ENCODE data around the gene GABRG3.

The GABRG3 gene

DNA sequence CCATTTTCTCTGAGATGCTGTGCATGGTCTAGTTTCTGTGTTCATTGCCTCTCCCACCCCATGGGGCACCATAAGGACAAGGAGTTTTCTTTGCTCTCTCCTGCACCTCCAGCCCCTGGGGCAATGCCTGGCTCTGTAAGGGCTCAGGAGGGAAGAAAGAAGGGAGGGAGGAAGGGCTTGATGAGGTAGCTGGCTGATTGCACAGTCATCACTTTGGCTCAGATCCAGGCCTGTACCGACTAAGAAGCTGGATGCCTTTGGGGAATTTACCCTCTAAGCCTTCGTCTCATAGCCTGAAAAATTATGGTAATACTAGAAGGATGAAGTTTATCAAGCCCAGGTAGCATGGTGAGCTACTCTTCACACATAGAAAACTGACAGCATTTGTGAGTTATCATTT is 382.9 kb downstream of the GABRG3 start:
- Histone ChIP-seq H3K9me2 (replicated peaks; ENCODE audit: insufficient read depth, low read length) (no peaks in the 10 kb centered on the region), H3K27ac (ENCODE audit: low read depth, low read length) (no peak overlapping the region), H3F3A (ENCODE audit: insufficient read depth) (no peaks in the 10 kb centered on the region), H3K4me2 (ENCODE audit: low read depth, low read length, poor library complexity, severe bottlenecking) (no peak overlapping the region), H3K79me2 (ENCODE audit: insufficient read depth, low read length) (no peaks in the 10 kb centered on the region), H3K27me3 (ENCODE audit: low read length) (no peaks in the 10 kb centered on the region), H3K4me3 (ENCODE audit: insufficient read depth, low read length, poor library complexity, severe bottlenecking) (no peak overlapping the region), H4K20me1 (ENCODE audit: low read depth, low read length) (no peaks in the 10 kb centered on the region), H2AFZ (ENCODE audit: low read depth, low read length, severe bottlenecking) (no peak overlapping the region), H3K36me3 (ENCODE audit: low read length) (no peaks in the 10 kb centered on the region), H3K9ac (ENCODE audit: low read length) (no peak overlapping the region), H3K9me3 (ENCODE audit: insufficient read depth, low read length) (peaks cover 8% of the 10 kb centered on the region; the same call in 1 of the 2 replicates)
- TF ChIP-seq EZH2phosphoT487 (conservative IDR thresholded peaks at IDR 0.05; ENCODE audit: low read length) (no peak), CTCF (IDR thresholded peaks at IDR 0.05; ENCODE audit: insufficient read depth, low read length, poor library complexity, severe bottlenecking) (no peak)

GRCh38 chr15:27358751-27359434 is 387.9 kb downstream of the GABRG3 start:
- Histone ChIP-seq H3K79me2 (ENCODE audit: insufficient read depth, low read length) (no peaks in the 10 kb centered on the region), H3K9ac (ENCODE audit: low read length) (no peak overlapping the region), H3K36me3 (ENCODE audit: low read length) (no peaks in the 10 kb centered on the region), H3K4me3 (ENCODE audit: insufficient read depth, low read length, poor library complexity, severe bottlenecking) (no peak overlapping the region), H4K20me1 (ENCODE audit: low read depth, low read length) (no peaks in the 10 kb centered on the region), H2AFZ (ENCODE audit: low read depth, low read length, severe bottlenecking) (no peak overlapping the region), H3K4me2 (ENCODE audit: low read depth, low read length, poor library complexity, severe bottlenecking) (no peak overlapping the region), H3F3A (ENCODE audit: insufficient read depth) (no peaks in the 10 kb centered on the region), H3K9me3 (ENCODE audit: insufficient read depth, low read length) (no peaks in the 10 kb centered on the region), H3K27me3 (ENCODE audit: low read length) (no peaks in the 10 kb centered on the region), H3K27ac (ENCODE audit: low read depth, low read length) (no peak overlapping the region), H3K9me2 (replicated peaks; ENCODE audit: insufficient read depth, low read length) (no peaks in the 10 kb centered on the region)
- TF ChIP-seq CTCF (IDR thresholded peaks at IDR 0.05; ENCODE audit: insufficient read depth, low read length, poor library complexity, severe bottlenecking) (peak; percentile 88), EZH2phosphoT487 (conservative IDR thresholded peaks at IDR 0.05; ENCODE audit: low read length) (no peak)

DNA sequence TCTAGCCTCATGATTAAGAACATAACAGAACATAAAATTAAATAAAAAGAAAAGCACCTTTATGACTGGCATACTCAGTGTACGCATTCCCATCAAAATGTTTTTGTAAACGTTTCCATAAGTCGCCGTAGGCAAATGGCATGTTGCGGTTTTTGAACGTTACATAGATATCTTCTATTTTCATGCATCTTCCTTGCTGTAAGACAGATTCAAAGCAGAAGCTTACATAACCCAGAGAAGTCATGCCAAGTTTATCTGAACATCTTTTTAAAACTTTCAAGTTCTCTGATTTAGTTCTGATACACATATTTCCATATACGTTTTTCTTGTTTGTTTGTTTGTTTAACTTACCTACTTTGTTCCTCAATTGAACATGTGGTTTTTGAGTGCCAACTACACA is 388.6 kb downstream of the GABRG3 start:
- Histone ChIP-seq H4K20me1 (ENCODE audit: low read depth, low read length) (no peaks in the 10 kb centered on the region), H3K79me2 (ENCODE audit: insufficient read depth, low read length) (no peaks in the 10 kb centered on the region), H3K27me3 (ENCODE audit: low read length) (no peaks in the 10 kb centered on the region), H3F3A (ENCODE audit: insufficient read depth) (no peaks in the 10 kb centered on the region), H3K9me2 (replicated peaks; ENCODE audit: insufficient read depth, low read length) (no peaks in the 10 kb centered on the region), H3K9ac (ENCODE audit: low read length) (no peak overlapping the region), H3K36me3 (ENCODE audit: low read length) (no peaks in the 10 kb centered on the region), H3K4me2 (ENCODE audit: low read depth, low read length, poor library complexity, severe bottlenecking) (no peak overlapping the region), H3K27ac (ENCODE audit: low read depth, low read length) (no peak overlapping the region), H3K4me3 (ENCODE audit: insufficient read depth, low read length, poor library complexity, severe bottlenecking) (no peak overlapping the region), H3K9me3 (ENCODE audit: insufficient read depth, low read length) (no peaks in the 10 kb centered on the region), H2AFZ (ENCODE audit: low read depth, low read length, severe bottlenecking) (no peak overlapping the region)
- TF ChIP-seq CTCF (IDR thresholded peaks at IDR 0.05; ENCODE audit: insufficient read depth, low read length, poor library complexity, severe bottlenecking) (no peak), EZH2phosphoT487 (conservative IDR thresholded peaks at IDR 0.05; ENCODE audit: low read length) (no peak)
